Neural crest cell (in vitro differentiated cells): ENCODE measurements around the gene BRIP1. TPM values are rescaled to one million over a fixed set of nuclear protein-coding genes. Genes with fewer than 3 reads are reported as not detected.
"Not testable (repeated sequence)": the region's sequence is repeated elsewhere in the genome, so short reads cannot be mapped to it uniquely, and the experiment has no call there.

Experiments used
- DNase-seq: peaks from one replicate; pipeline ENCODE4 v3.0.0; 2021; ENCODE audit warnings: low read depth, mixed read lengths, low spot score
- H3K27ac Mint-ChIP-seq: one replicate; pipeline ENCODE4 v1.8.0; 2021; ENCODE audit warnings: mild to moderate bottlenecking, mixed read lengths; ENCODE audit not compliant: unreplicated experiment
- H3K27me3 Mint-ChIP-seq: 2 replicates; pipeline ENCODE4 v1.8.0; 2021; ENCODE audit warnings: low read depth, mild to moderate bottlenecking, mixed read lengths
- H3K36me3 Mint-ChIP-seq: 2 replicates; pipeline ENCODE4 v1.8.0; 2021; ENCODE audit warnings: low read depth, mild to moderate bottlenecking, mixed read lengths
- H3K4me1 Mint-ChIP-seq: 2 replicates; pipeline ENCODE4 v1.8.0; 2021; ENCODE audit warnings: mixed read lengths
- H3K4me3 Mint-ChIP-seq: one replicate; pipeline ENCODE4 v1.8.0; 2021; ENCODE audit warnings: mild to moderate bottlenecking, mixed read lengths
- H3K9me3 Mint-ChIP-seq: 2 replicates; pipeline ENCODE4 v1.8.0; 2021; ENCODE audit warnings: mixed read lengths
- total RNA-seq: library from RNA; stranded (reverse); gene quantifications from 2 replicates; pipeline ENCODE4 v1.2.1, GENCODE V29; 2021
- TF ChIP-seq, protein P1 (sequence below): fragments of 200-600 bp; sonication (generic); conservative IDR thresholded peaks from 2 replicates; pipeline ENCODE4 v1.5.0; 2021; ENCODE audit warnings: antibody characterized with exemption, mild to moderate bottlenecking

BRIP1 gene
- total RNA-seq, 1 donor from 2014 or later: 31.4 TPM

DNA sequence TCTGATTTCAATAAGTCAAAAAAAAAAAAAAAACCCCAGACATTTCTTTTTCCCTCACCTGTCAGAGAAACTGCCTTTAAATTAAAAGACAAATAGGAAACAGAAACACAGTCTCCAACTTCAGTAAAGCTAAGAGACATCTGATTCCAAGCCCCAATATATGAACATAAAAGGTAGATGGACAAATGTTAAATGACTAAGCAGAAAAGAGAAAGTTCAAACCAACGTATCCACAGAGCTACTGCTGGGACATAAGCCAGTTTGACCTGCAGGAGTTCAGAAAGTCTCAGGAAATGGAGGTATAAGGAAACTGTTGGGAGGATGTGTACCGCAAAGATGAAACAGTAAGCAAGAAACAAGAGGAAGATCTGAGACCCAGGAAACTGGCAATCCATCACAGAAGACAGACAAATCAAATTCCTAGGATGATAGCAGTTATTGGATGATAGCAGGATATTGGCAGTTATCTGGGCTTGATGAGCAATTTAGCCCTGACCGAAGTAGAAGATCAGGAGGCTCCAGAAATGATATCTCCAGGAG lies 135.0 kb downstream of the BRIP1 start:
- H3K9me3 Mint-ChIP-seq: no peaks in the 10 kb centered on the region
- TF ChIP-seq, protein P1, sequence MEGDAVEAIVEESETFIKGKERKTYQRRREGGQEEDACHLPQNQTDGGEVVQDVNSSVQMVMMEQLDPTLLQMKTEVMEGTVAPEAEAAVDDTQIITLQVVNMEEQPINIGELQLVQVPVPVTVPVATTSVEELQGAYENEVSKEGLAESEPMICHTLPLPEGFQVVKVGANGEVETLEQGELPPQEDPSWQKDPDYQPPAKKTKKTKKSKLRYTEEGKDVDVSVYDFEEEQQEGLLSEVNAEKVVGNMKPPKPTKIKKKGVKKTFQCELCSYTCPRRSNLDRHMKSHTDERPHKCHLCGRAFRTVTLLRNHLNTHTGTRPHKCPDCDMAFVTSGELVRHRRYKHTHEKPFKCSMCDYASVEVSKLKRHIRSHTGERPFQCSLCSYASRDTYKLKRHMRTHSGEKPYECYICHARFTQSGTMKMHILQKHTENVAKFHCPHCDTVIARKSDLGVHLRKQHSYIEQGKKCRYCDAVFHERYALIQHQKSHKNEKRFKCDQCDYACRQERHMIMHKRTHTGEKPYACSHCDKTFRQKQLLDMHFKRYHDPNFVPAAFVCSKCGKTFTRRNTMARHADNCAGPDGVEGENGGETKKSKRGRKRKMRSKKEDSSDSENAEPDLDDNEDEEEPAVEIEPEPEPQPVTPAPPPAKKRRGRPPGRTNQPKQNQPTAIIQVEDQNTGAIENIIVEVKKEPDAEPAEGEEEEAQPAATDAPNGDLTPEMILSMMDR: no peak
- no peaks in the 10 kb centered on the region for H3K4me1 Mint-ChIP-seq
- H3K27me3 Mint-ChIP-seq: no peaks in the 10 kb centered on the region
- no peak for DNase-seq
- peaks cover 9% of the 10 kb centered on the region for H3K36me3 Mint-ChIP-seq
- H3K4me3 Mint-ChIP-seq: no peak overlapping the region
- H3K27ac Mint-ChIP-seq: peak overlapping the region; percentile 38

DNA sequence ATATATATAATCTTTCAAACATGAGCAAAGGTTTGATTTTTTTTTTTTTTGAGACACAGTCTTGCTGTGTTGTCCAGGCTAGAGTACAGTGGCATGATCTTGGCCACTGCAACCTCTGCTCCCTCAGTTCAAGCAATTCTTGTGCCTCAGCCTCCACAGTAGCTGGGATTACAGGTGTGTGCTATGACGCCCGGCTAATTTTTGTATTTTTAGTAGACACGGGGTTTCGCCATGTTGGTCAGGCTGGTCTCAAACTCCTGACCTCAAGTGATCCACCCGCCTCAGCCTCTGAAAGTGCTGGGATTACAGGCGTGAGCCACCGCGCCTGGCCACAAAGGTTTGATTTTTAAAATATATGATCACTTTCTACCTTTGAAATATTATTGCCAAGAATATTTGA lies 135.5 kb downstream of the BRIP1 start:
- DNase-seq, H3K27me3 Mint-ChIP-seq, H3K36me3 Mint-ChIP-seq, H3K9me3 Mint-ChIP-seq, H3K4me3 Mint-ChIP-seq, H3K4me1 Mint-ChIP-seq, H3K27ac Mint-ChIP-seq: not testable (repeated sequence)

DNA sequence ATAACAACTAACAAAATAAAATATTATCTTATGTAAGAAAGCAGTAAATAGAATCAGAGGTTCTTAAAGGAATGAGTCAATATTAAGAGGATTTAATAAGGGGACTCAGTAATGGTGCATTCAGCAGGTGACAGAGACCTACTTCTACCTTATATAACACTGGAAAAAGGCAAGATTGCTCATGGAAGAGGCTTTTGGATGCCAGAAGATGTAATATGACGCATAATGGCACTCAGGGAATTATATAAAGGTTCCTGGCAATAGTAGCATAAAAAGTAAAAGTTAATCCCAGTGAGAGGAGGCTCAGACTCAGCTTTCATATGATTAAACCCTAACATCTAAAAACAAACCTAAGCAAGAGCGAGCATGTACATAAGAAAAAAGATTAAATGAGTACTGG lies 136.4 kb downstream of the BRIP1 start:
- Mint-ChIP-seq H3K4me1 (no peaks in the 10 kb centered on the region), H3K36me3 (peaks cover 13% of the 10 kb centered on the region), H3K4me3 (no peak overlapping the region), H3K27me3 (no peaks in the 10 kb centered on the region), H3K27ac (no peak overlapping the region), H3K9me3 (no peaks in the 10 kb centered on the region)
- TF ChIP-seq, protein P1: no peak
- no peak for DNase-seq

DNA sequence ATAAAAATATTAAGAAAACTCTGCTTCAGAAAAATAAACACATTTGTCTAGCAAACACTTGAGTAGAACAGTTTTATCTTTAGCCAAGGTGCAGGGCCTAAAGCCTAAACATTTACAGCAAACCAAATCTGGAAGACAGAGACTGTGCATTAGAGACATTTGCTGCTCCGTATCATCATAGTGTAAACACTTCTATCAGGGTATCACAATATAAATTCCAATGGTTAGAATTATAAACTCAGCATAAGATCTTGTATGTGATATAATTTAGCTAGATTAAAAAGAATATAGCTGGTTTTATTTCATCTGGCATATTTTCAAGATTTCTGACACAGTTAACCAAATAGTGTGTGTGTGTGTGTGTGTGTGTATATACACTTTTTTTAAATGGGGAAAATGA lies 138.6 kb downstream of the BRIP1 start:
- no peaks in the 10 kb centered on the region for H3K27me3 Mint-ChIP-seq
- TF ChIP-seq, protein P1: no peak
- peaks cover 16% of the 10 kb centered on the region for H3K36me3 Mint-ChIP-seq
- H3K27ac Mint-ChIP-seq: no peak overlapping the region
- peaks cover 3% of the 10 kb centered on the region for H3K9me3 Mint-ChIP-seq
- H3K4me1 Mint-ChIP-seq: no peaks in the 10 kb centered on the region
- H3K4me3 Mint-ChIP-seq: no peak overlapping the region
- no peak for DNase-seq

DNA sequence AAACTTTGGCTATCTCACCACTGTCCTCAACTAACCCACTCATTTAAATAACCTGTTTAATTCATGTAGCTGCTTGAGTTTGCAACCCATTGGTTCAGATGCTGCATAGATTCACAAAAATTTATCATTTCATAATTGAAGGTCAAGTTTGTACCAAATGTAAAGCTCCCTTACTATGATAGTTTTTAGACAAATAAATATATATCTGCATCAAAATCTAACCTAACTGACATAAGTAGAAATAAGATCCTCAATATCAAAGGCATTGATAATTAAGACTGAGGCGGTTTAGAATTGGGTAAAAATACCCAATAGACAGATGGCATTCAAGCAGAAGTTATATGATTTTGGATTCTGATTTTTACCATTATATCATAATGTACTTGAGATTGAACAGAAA lies 139.4 kb downstream of the BRIP1 start:
- TF ChIP-seq, protein P1: no peak
- H3K27me3 Mint-ChIP-seq: no peaks in the 10 kb centered on the region
- H3K36me3 Mint-ChIP-seq: peaks cover 18% of the 10 kb centered on the region
- H3K27ac Mint-ChIP-seq: no peak overlapping the region
- DNase-seq: no peak
- no peak overlapping the region for H3K4me3 Mint-ChIP-seq
- peaks cover 3% of the 10 kb centered on the region for H3K9me3 Mint-ChIP-seq
- no peaks in the 10 kb centered on the region for H3K4me1 Mint-ChIP-seq

DNA sequence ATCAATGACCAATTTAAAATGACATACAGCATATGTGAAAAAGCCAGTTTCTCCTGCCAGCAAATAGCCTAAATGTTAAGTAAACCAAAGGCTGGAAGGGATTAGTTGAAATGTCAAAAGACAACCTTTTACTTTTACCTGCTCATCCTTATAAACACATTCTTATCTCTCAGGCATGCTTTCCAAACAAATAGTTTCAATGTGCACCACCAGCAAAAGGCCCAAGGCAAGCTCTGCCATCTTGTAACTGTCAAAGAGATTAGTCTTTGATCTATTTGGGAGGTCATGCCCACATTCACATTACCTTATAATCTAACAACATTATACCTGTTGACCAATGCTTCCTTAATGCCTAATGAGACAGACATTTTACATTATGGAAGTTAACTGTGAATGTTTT lies 140.1 kb downstream of the BRIP1 start:
- peaks cover 7% of the 10 kb centered on the region for H3K9me3 Mint-ChIP-seq
- H3K4me3 Mint-ChIP-seq: no peak overlapping the region
- TF ChIP-seq, protein P1: no peak
- no peak overlapping the region for H3K27ac Mint-ChIP-seq
- H3K27me3 Mint-ChIP-seq: no peaks in the 10 kb centered on the region
- peaks cover 20% of the 10 kb centered on the region for H3K36me3 Mint-ChIP-seq
- DNase-seq: no peak
- H3K4me1 Mint-ChIP-seq: no peaks in the 10 kb centered on the region
